ENCODE data around the gene HCAR3. TPM values are rescaled to one million over a fixed set of nuclear protein-coding genes. Genes with fewer than 3 reads are reported as not detected.
"Not testable (repeated sequence)": the region's sequence is repeated elsewhere in the genome, so short reads cannot be mapped to it uniquely, and the experiment has no call there.

HCAR3 gene
- total RNA-seq, 2 experiments from 2014 or later: not detected

- H3K36me3 Mint-ChIP-seq; H3K27ac Mint-ChIP-seq; H3K27me3 Mint-ChIP-seq; DNase-seq; POLR2A ChIA-PET; ATAC-seq (ENCODE audit: low read depth); H3K9me3 Mint-ChIP-seq; H3K4me1 Mint-ChIP-seq; H3K4me3 Mint-ChIP-seq: not testable (repeated sequence)
These were observed 40.6 kb downstream of the HCAR3 start for GRCh38 chr12:122676015-122676414.

GRCh38 chr12:122672515-122672914, 44.1 kb downstream of the HCAR3 start:
- Mint-ChIP-seq H3K36me3 (no peaks in the 10 kb centered on the region), H3K27me3 (peaks cover 2% of the 10 kb centered on the region), H3K4me3 (no peak overlapping the region), H3K9me3 (no peaks in the 10 kb centered on the region), H3K4me1 (no peaks in the 10 kb centered on the region), H3K27ac (no peak overlapping the region)
- DNase-seq (no peak), ATAC-seq (ENCODE audit: low read depth) (no peak)
- POLR2A ChIA-PET: no interaction called here

GRCh38 chr12:122669397-122670070, 47.1 kb downstream of the HCAR3 start:
- DNase-seq: no peak
- no peaks in the 10 kb centered on the region for H3K9me3 Mint-ChIP-seq
- no peak overlapping the region for H3K4me3 Mint-ChIP-seq
- peaks cover 2% of the 10 kb centered on the region for H3K27me3 Mint-ChIP-seq
- H3K27ac Mint-ChIP-seq: no peak overlapping the region
- H3K4me1 Mint-ChIP-seq: no peaks in the 10 kb centered on the region
- POLR2A ChIA-PET: interaction anchor here (0.7 kb wide), 1 partner anchor 83 kb away, joined by 4 read pairs; no protein-coding TSS in a partner anchor
- H3K36me3 Mint-ChIP-seq: no peaks in the 10 kb centered on the region
- ATAC-seq (ENCODE audit: low read depth): no peak

- H3K9me3 Mint-ChIP-seq: no peaks in the 10 kb centered on the region
- DNase-seq (no peak), ATAC-seq (ENCODE audit: low read depth) (no peak)
- POLR2A ChIA-PET: no interaction called here
- no peak overlapping the region for H3K4me3 Mint-ChIP-seq
- H3K4me1 Mint-ChIP-seq: no peaks in the 10 kb centered on the region
- no peaks in the 10 kb centered on the region for H3K36me3 Mint-ChIP-seq
- no peak overlapping the region for H3K27ac Mint-ChIP-seq
- H3K27me3 Mint-ChIP-seq: peaks cover 2% of the 10 kb centered on the region
These were observed 48.3 kb downstream of the HCAR3 start for GRCh38 chr12:122668268-122668667.

GRCh38 chr12:122665759-122666158, 50.9 kb downstream of the HCAR3 start:
- H3K36me3 Mint-ChIP-seq: no peaks in the 10 kb centered on the region
- H3K4me3 Mint-ChIP-seq: no peak overlapping the region
- H3K27ac Mint-ChIP-seq: no peak overlapping the region
- DNase-seq (no peak), ATAC-seq (ENCODE audit: low read depth) (no peak)
- no peaks in the 10 kb centered on the region for H3K9me3 Mint-ChIP-seq
- POLR2A ChIA-PET: interaction anchor here (0.5 kb wide), 1 partner anchor 534 kb away, joined by 3 read pairs; no protein-coding TSS in a partner anchor
- no peaks in the 10 kb centered on the region for H3K4me1 Mint-ChIP-seq
- peaks cover under 1% of the 10 kb centered on the region for H3K27me3 Mint-ChIP-seq

GRCh38 chr12:122665349-122665748, 51.3 kb downstream of the HCAR3 start:
- POLR2A ChIA-PET: interaction anchor here (0.5 kb wide), 1 partner anchor 533 kb away, joined by 3 read pairs; no protein-coding TSS in a partner anchor
- DNase-seq (no peak), ATAC-seq (ENCODE audit: low read depth) (no peak)
- no peaks in the 10 kb centered on the region for H3K4me1 Mint-ChIP-seq
- H3K27me3 Mint-ChIP-seq: no peaks in the 10 kb centered on the region
- no peak overlapping the region for H3K27ac Mint-ChIP-seq
- H3K9me3 Mint-ChIP-seq: no peaks in the 10 kb centered on the region
- H3K4me3 Mint-ChIP-seq: no peak overlapping the region
- H3K36me3 Mint-ChIP-seq: no peaks in the 10 kb centered on the region

Other genes starting within 250 kb of the HCAR3 start
- 10 to 100 TPM; 44.8 to 45.3 TPM for gene ZCCHC8, start 215.9 kb downstream of the HCAR3 start, total RNA-seq
- 100 to 1,000 TPM; 108 to 115 TPM for gene RSRC2, start 189.9 kb downstream of the HCAR3 start, total RNA-seq
- 100 to 1,000 TPM; 125 to 130 TPM for gene KNTC1, start 189.6 kb downstream of the HCAR3 start, total RNA-seq
- not detected for gene HCAR2, start 13.5 kb downstream of the HCAR3 start, total RNA-seq
- under 1 TPM; 0.08 to 0.17 TPM for gene HCAR1, start 14.0 kb upstream of the HCAR3 start, total RNA-seq
- 10 to 100 TPM; 51.7 to 53.5 TPM for gene DENR, start 36.0 kb upstream of the HCAR3 start, total RNA-seq
- gene CCDC62, start 57.8 kb upstream of the HCAR3 start, total RNA-seq: under 1 TPM; 0.58 to 0.62 TPM
- 10 to 100 TPM; 54.7 to 57.8 TPM for gene HIP1R, start 118.6 kb upstream of the HCAR3 start, total RNA-seq
- 10 to 100 TPM; 33.4 to 36.8 TPM for gene VPS37B, start 179.3 kb upstream of the HCAR3 start, total RNA-seq
- gene ABCB9, start 249.7 kb upstream of the HCAR3 start, total RNA-seq: 1 to 10 TPM; 7.0 to 9.2 TPM